Activated T-helper 2 cell treated with anti-CD3 and anti-CD28 coated beads, Interferon-gamma antibody, Interleukin-2, Interleukin-4, amounts not matched to agents 10 μg/mL and 5 μg/mL and 100 μg/mL, durations not matched to agents 14 hours and 24 hours and 36 hours (primary cell): ENCODE data around the gene POLR1C. TPM values are rescaled to one million over a fixed set of nuclear protein-coding genes. Genes with fewer than 3 reads are reported as not detected.

Source experiments
- DNase-seq: peaks from one replicate; pipeline ENCODE4 v3.0.0; 2021; ENCODE audit warnings: low spot score
- H3K27ac Mint-ChIP-seq: one replicate; pipeline ENCODE4 v1.8.0; 2021; ENCODE audit warnings: mixed read lengths
- H3K27me3 Mint-ChIP-seq: one replicate; pipeline ENCODE4 v1.8.0; 2021; ENCODE audit warnings: low read depth, mixed read lengths
- H3K36me3 Mint-ChIP-seq: one replicate; pipeline ENCODE4 v1.8.0; 2021; ENCODE audit warnings: low read depth, mixed read lengths
- H3K4me1 Mint-ChIP-seq: one replicate; pipeline ENCODE4 v1.8.0; 2021; ENCODE audit warnings: low read depth, mixed read lengths
- H3K4me3 Mint-ChIP-seq: one replicate; pipeline ENCODE4 v1.8.0; 2021; ENCODE audit warnings: low read depth, mild to moderate bottlenecking, moderate library complexity, mixed read lengths
- H3K9me3 Mint-ChIP-seq: one replicate; pipeline ENCODE4 v1.8.0; 2021; ENCODE audit warnings: mixed read lengths
- intact Hi-C: fragments of 100-400 bp; cut with micrococcal nuclease; formaldehyde crosslinking; loops from one replicate; pipeline ENCODE4 v1.15.1; 2023
- total RNA-seq: library from RNA; stranded (reverse); gene quantifications from 2 replicates; pipeline ENCODE4 v1.2.3, GENCODE V29; 2022

POLR1C gene
- total RNA-seq, 1 donor from 2014 or later = 60.8 TPM

DNA sequence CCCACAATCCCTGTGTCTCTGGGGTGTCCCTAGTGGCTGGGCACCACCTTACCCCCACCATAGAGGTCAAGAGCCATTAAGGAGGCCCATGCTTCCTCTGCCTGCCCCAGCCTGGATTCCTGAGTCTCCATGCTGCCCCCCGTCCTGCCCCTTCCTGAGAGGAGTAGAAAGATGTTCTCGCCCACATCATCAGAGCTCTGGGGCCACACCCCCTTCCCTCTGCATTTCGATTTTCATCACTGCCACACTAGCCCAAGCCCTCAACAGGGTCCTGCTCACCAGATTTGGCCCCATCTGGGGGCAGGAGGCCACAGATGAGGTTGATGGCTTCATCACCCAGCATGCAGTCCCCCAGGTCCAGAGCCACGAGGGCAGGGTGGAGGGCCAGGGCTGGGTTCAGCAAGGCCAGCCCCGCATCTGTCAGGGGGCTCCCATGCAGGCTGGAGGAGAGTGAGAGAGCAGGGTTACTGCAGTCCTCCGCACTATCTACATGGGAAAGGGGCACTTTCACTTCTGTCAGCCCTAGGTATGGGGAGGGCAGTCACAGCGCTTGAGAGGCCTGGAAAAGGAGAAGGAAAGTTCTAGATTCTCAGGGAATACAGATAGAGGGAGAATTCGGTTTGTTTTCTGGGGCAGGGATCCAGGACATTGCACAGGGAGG is 8.3 kb upstream of the POLR1C start:
- Mint-ChIP-seq H3K36me3 (peaks cover 35% of the 10 kb centered on the region), H3K4me3 (peak overlapping the region; percentile 67), H3K9me3 (no peaks in the 10 kb centered on the region), H3K4me1 (peaks cover 10% of the 10 kb centered on the region), H3K27ac (no peak overlapping the region), H3K27me3 (peaks cover 17% of the 10 kb centered on the region)
- no peak for DNase-seq
- intact Hi-C loops = no loop called here

DNA sequence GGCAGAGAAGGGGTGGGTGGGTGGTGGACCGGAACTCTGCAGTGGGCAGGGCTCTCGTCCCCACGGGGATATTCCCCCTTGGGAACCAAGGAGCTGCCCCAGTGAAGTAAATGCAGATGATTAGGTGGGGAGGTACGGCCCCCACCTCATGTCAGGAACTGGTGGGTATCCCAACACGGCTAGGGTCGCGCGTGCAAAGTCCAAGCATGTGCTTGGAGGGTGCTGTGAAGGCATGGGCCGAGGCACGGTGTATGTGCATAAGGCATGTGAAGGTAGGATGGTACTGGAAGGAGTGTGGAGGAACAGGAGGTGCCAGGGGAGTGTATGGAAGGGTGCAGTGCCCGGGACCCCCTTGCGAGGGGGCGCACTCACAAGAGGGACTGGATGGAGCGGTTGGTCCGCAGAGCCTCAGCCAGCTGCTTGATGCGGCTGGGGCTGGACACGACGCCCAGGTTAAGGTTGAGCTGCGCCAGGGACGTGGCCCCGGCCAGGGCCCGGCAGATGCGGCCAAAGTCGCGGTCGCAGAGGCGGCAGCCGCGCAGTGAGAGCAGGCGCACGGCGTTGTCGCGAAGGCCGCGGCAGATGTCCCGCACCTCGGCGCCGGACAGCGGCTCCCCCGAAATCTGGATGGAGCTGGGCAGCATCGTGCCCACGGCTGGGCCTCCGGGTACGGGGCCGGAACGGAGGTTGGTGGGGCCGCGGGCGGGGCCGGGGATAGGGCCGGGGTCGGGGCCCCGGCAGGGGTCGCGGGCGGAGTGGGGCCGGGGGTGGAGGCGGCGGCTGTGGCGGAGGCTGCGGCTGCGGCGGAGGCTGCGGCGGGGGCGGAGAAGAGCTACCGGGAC is 7.5 kb upstream of the POLR1C start:
- no peak for DNase-seq
- no peaks in the 10 kb centered on the region for H3K9me3 Mint-ChIP-seq
- peaks cover 17% of the 10 kb centered on the region for H3K27me3 Mint-ChIP-seq
- H3K4me1 Mint-ChIP-seq = peaks cover 12% of the 10 kb centered on the region
- peaks cover 36% of the 10 kb centered on the region for H3K36me3 Mint-ChIP-seq
- intact Hi-C loops = no loop called here
- peak overlapping the region; percentile 78 for H3K4me3 Mint-ChIP-seq
- no peak overlapping the region for H3K27ac Mint-ChIP-seq

DNA sequence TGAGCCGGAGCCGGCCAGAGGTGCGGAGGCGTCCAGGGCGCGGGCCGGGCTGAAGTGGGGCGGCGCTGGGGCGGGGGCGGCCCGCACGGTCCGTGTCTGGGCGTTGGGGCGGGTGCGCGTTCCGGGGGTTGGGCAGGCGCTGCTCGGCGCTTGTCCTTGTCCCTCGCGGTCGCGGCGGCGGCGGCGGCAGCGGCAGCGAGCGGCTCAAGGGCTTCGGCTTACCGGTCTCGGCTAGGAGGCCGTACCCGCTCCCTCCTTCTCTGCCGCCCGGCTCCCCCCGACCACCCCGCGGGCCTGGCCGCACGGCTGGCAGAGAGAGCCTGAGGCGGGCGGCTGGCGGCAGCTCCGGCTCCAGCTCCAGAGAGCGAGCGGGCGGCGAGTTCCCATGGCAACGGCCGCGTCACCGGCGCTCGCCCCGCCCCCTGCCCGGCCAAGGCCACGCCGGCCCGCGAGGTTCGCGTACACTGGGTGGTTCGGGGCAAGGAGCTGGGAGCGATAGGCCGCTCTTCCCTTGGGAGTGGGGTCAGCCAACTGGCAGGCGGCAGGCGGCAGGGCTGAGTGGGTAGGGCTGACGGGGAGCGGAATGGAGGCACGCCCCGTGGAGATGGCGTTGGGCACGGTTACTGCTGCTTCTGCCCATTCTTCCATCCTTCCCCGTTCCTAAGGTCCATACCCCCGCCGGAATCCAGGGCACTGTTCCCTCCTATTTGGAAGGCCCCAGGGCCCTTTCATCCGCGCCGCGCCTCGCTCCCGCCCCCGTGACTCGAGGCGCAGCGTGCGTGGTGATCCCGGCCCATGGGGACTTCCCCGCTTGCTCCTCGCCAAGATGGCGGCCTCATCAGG is 6.7 kb upstream of the POLR1C start, which contains the start of gene LRRC73:
Gene LRRC73, minus strand, starts transcription at position 363 of the 843 bp plus-strand sequence. CDS start 561 bp downstream, outside the sequence.
- H3K27ac Mint-ChIP-seq = no peak within 1 kb of the TSS
- peak within 1 kb of the TSS; percentile 78 for H3K4me3 Mint-ChIP-seq
- peaks cover 17% of the 10 kb centered on the region for H3K27me3 Mint-ChIP-seq
- H3K36me3 Mint-ChIP-seq = peaks cover 43% of the 10 kb centered on the region
- peaks cover 18% of the 10 kb centered on the region for H3K4me1 Mint-ChIP-seq
- no peaks in the 10 kb centered on the region for H3K9me3 Mint-ChIP-seq
- peak; percentile 75 for DNase-seq
- intact Hi-C loops = no loop called here

DNA sequence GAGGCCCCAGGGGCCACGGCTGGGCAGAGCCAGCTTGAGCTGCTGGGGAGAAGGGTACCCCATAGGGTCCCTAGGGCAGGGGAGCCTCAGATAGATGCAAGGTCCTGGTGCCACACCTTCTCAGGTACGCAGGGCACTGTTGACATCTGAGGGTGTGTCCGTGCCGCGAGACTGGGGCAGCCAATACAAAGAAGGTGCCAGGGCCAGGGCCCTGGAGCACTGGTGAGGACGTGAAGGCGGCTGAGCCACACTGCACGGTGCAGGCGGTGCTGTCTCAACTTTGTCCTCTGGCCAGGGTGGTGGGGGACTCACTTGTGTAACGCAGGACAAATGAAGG is 6.1 kb upstream of the POLR1C start:
- intact Hi-C loops = no loop called here
- peak overlapping the region; percentile 73 for H3K4me3 Mint-ChIP-seq
- peaks cover 22% of the 10 kb centered on the region for H3K4me1 Mint-ChIP-seq
- H3K27me3 Mint-ChIP-seq = peaks cover 17% of the 10 kb centered on the region
- no peaks in the 10 kb centered on the region for H3K9me3 Mint-ChIP-seq
- DNase-seq = no peak
- H3K36me3 Mint-ChIP-seq = peaks cover 45% of the 10 kb centered on the region
- H3K27ac Mint-ChIP-seq = no peak overlapping the region

DNA sequence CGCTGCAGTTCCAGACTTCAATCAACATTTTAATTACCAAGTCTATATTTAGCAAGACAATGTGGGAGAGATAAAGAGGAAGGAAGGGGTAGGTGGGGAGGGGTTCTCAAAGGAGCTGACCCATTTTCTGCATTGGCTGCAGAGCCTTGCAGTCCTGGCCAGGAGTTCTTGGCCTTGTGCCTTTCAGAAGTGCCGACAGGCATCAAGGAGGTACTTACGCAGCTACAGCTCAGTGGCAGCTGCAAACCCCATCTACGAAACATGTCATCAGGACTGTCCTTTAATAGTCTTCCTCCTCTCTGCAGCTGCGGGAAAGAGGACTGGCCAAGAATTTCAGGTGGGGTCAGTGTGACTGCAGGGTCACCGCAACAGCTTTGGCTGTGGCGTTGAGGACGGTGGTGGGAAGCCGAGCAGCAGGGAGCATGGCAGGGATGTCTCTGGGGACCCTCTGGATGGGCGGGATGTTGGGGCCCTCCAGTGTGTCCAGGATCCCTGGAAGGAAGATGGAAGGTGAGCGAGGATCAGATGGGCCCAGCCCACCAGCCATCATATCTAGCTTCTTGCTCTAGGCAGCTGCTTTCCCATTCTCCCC is 5.0 kb upstream of the POLR1C start:
- no peak for DNase-seq
- Mint-ChIP-seq H3K4me3 (no peak overlapping the region), H3K36me3 (peaks cover 46% of the 10 kb centered on the region), H3K9me3 (no peaks in the 10 kb centered on the region), H3K27ac (no peak overlapping the region), H3K4me1 (peaks cover 24% of the 10 kb centered on the region), H3K27me3 (peaks cover 17% of the 10 kb centered on the region)
- intact Hi-C loops = no loop called here

DNA sequence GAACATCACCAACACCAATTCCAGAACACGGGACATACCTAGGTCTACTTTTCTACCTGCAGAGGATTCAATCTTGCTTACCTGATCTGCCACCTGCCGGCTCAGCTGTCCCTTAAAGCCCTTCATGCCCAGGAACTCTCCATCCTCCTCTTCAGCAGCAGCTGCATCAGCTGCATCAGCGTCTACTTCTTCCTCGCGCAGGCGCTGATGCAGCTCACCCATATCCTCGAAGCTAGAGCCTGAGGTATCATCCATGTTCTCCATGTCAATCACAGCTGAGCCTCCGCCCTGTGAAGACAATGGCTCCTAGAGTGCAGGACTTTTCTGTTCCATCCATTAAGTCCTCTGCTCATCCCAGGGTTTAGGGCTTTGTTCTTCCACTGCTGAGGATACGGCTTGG is 1.1 kb upstream of the POLR1C start:
- Mint-ChIP-seq H3K9me3 (no peaks in the 10 kb centered on the region), H3K36me3 (peaks cover 46% of the 10 kb centered on the region), H3K27me3 (no peaks in the 10 kb centered on the region), H3K4me3 (no peak overlapping the region), H3K27ac (no peak overlapping the region), H3K4me1 (peaks cover 19% of the 10 kb centered on the region)
- intact Hi-C loops = loop anchor here (2.0 to 5.0 kb wide), 2 partner anchors 61 to 344 kb away; partner anchors contain the start of genes POLH, SRF and XPO5
- no peak for DNase-seq

DNA sequence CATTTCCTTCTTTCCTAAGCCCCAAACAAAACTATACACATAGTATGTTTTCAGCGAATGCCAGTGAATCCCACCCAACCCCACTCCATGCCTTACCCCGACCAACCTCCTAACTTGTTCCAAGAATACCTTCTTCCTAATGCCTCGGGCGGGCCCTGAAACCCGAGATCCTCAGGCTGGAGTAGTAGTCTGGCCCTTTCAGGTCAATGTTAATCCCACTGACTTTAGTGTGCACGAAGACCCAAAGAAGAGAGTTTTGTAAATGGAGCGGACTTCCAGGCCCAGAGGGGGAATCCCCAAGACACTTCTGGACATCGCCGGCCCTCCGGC is 557 bp upstream of the POLR1C start:
- no peak overlapping the region for H3K4me3 Mint-ChIP-seq
- H3K27me3 Mint-ChIP-seq = no peaks in the 10 kb centered on the region
- intact Hi-C loops = loop anchor here (2.0 to 5.0 kb wide), 2 partner anchors 60 to 344 kb away; partner anchors contain the start of genes POLH, SRF and XPO5
- peaks cover 46% of the 10 kb centered on the region for H3K36me3 Mint-ChIP-seq
- peaks cover 19% of the 10 kb centered on the region for H3K4me1 Mint-ChIP-seq
- no peak for DNase-seq
- H3K27ac Mint-ChIP-seq = no peak overlapping the region
- H3K9me3 Mint-ChIP-seq = no peaks in the 10 kb centered on the region

DNA sequence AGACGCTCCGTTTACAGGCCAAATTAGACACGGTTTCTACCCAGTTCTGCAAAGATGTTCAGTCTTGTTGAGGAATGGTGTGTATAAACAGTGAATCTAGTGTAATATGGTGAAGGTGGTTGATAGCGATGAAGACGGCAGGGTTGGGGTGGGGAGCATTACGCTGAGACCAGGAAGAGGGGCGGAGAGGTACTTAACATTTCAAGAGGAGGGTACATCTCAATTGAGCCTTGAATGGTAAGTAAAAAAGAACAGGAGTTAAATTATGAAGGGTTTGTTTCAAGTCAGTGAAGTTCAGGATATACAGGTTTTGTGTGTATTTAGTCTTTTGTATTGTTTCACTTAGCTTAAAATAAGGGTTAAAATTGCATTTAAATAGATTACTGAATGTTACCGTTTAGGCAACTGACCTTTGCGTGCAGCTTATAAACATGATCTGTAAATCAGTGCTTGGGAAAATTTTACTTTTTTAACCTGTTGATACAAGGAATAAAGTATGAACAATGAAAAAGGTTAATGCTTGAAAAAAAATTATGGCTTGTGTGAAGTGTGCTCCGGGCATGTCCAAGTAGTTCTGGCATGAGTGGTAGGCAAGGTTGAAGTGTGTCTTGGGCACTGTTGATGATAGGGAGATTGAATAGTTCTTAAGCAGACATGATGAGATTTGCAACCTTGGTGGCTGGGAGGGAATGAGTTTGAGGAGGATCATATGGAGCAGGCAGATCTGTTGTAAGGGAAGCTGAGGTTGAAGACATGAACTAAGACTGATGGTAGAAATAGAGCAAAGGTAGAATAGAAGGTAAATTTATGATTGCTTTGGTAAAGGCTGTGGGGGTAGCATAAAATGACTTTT is 842 bp downstream of the POLR1C start:
- peaks cover 38% of the 10 kb centered on the region for H3K36me3 Mint-ChIP-seq
- intact Hi-C loops = loop anchor here (1.0 to 5.0 kb wide), 3 partner anchors 59 to 345 kb away; partner anchors contain the start of genes GTPBP2, POLH, SRF and XPO5
- no peak overlapping the region for H3K4me3 Mint-ChIP-seq
- no peak overlapping the region for H3K27ac Mint-ChIP-seq
- peaks cover 18% of the 10 kb centered on the region for H3K4me1 Mint-ChIP-seq
- no peaks in the 10 kb centered on the region for H3K9me3 Mint-ChIP-seq
- H3K27me3 Mint-ChIP-seq = no peaks in the 10 kb centered on the region
- DNase-seq = no peak

DNA sequence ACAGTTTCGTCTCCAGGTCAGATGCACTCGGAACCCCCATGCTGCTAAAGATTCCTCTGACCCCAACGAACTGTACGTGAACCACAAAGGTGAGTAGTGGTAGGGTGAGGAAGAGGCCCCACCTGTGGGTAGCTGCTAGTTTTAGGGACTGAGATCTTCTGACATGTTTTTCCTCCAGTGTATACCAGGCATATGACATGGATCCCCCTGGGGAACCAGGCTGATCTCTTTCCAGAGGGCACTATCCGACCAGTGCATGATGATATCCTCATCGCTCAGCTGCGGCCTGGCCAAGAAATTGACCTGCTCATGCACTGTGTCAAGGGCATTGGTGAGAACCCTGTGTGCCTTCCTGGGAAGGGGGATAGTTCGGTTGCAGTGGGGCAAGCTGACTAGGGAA is 3.2 kb downstream of the POLR1C start:
- Mint-ChIP-seq H3K36me3 (peaks cover 44% of the 10 kb centered on the region), H3K4me1 (peaks cover 11% of the 10 kb centered on the region)

DNA sequence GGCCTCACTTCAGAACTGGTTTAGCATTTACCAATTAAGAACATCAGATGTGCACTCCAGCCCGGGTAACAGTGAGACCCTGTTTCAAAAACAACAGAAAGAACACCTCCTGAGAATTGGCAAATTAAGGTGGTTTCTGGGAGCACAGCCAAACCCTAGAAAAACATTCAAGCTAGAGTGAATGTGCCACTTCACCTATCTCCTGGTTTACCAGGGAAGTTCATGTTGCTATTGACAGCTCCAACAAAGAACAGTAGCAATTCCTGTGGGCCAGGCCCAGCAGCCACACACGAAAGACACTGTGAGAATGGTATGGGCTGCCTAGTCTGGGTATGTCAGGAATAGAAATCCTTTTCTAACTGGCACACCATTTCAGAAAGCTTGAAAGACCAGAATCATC is 4.9 kb downstream of the POLR1C start:
- Mint-ChIP-seq H3K4me1 (no peaks in the 10 kb centered on the region), H3K36me3 (peaks cover 54% of the 10 kb centered on the region), H3K27ac (no peak overlapping the region), H3K4me3 (no peak overlapping the region), H3K9me3 (no peaks in the 10 kb centered on the region), H3K27me3 (no peaks in the 10 kb centered on the region)
- DNase-seq = no peak
- intact Hi-C loops = no loop called here

More for the DNA sequence above, 3.2 kb downstream of the POLR1C start:
- DNase-seq = no peak
- Mint-ChIP-seq H3K27me3 (no peaks in the 10 kb centered on the region), H3K9me3 (no peaks in the 10 kb centered on the region), H3K4me3 (no peak overlapping the region), H3K27ac (no peak overlapping the region)
- intact Hi-C loops = no loop called here

DNA sequence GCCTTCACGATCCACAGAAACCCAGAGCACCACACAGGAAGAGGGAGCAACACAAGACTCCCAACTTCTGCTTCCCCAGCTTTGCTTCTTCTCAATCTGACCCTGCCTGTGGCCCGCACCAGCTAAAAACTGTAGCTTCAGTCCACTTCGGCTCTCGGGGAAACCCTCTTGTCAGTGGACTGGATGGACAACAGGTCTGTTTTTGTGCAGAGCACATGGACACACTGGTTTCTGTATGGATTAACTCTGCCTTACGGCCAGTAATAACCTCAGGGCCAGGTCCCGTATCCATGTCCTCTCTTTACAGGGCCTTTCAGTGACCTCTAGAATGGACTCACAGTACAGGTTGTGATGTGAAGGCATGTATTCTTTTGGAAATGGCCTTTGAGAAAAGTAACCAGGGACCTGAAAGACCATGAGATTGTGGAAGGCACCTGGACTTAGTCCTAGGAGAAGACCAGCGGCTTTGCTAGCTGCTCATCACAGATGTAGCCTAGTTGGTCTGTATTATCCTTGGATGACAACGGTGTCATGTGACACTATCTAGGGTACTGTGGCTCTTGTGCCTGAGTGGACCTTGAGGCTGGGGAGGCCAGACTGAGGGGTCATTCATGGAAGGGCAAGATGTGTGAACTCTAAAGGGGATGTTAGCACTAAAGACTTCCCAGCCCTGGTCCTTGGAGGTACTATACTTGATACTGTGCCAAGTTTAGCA is 5.8 kb downstream of the POLR1C start:
- H3K4me3 Mint-ChIP-seq = no peak overlapping the region
- no peaks in the 10 kb centered on the region for H3K4me1 Mint-ChIP-seq
- no peak for DNase-seq
- no peaks in the 10 kb centered on the region for H3K9me3 Mint-ChIP-seq
- no peak overlapping the region for H3K27ac Mint-ChIP-seq
- H3K27me3 Mint-ChIP-seq = no peaks in the 10 kb centered on the region
- intact Hi-C loops = no loop called here
- H3K36me3 Mint-ChIP-seq = peaks cover 63% of the 10 kb centered on the region
